SK-N-SH treated with all-trans-retinoic acid at 6 μM for 48 hours (cell line): ENCODE data around the gene MYO18A.

Experiments
- ARNTL ChIP-seq: fragments of 450-650 bp; formaldehyde crosslinking; IDR thresholded peaks from 2 replicates; pipeline ENCODE4 v1.5.0; 2020; ENCODE audit warnings: low read depth, mild to moderate bottlenecking, moderate library complexity, borderline replicate concordance
- BACH2 ChIP-seq: fragments of 250-450 bp; sonication (Bioruptor Pico); IDR thresholded peaks from 2 replicates; pipeline ENCODE4 v1.9.0; 2021; ENCODE audit warnings: mild to moderate bottlenecking, borderline replicate concordance
- ESRRG ChIP-seq: fragments of 250-450 bp; sonication (Bioruptor Pico); IDR thresholded peaks from 2 replicates; pipeline ENCODE4 v1.6.1; 2021; ENCODE audit warnings: mild to moderate bottlenecking
- GLIS3 ChIP-seq: fragments of 250-450 bp; sonication (Bioruptor Pico); IDR thresholded peaks from 2 replicates; pipeline ENCODE4 v1.5.0; 2020; ENCODE audit warnings: mild to moderate bottlenecking, moderate library complexity
- PPARA ChIP-seq: fragments of 250-450 bp; sonication (Bioruptor Pico); IDR thresholded peaks from 2 replicates; pipeline ENCODE4 v1.5.0; 2020; ENCODE audit warnings: mild to moderate bottlenecking, borderline replicate concordance
- TCF4 ChIP-seq: fragments of 250-450 bp; sonication (Bioruptor Pico); IDR thresholded peaks from 2 replicates; pipeline ENCODE4 v1.8.0; 2021; ENCODE audit warnings: mild to moderate bottlenecking, moderate library complexity, borderline replicate concordance
- TOX ChIP-seq: fragments of 250-450 bp; sonication (Bioruptor Pico); IDR thresholded peaks from 2 replicates; pipeline ENCODE4 v1.8.0; 2021; ENCODE audit warnings: mild to moderate bottlenecking, moderate library complexity, borderline replicate concordance
- ZFP3 ChIP-seq: fragments of 250-450 bp; sonication (Bioruptor Pico); IDR thresholded peaks from 2 replicates; pipeline ENCODE4 v1.5.0; 2020; ENCODE audit warnings: mild to moderate bottlenecking, moderate library complexity
- ZFP30 ChIP-seq: fragments of 450-650 bp; formaldehyde crosslinking; IDR thresholded peaks from 2 replicates; pipeline ENCODE4 v1.5.0; 2022; ENCODE audit warnings: mild to moderate bottlenecking, moderate library complexity
- ZNF565 ChIP-seq: fragments of 450-650 bp; formaldehyde crosslinking; conservative IDR thresholded peaks from 2 replicates; pipeline ENCODE4 v1.5.0; 2020; ENCODE audit warnings: low read depth, mild to moderate bottlenecking, moderate library complexity
- ZNF8 ChIP-seq: fragments of 450-650 bp; formaldehyde crosslinking; IDR thresholded peaks from 2 replicates; pipeline ENCODE4 v1.5.0; 2020; ENCODE audit warnings: mild to moderate bottlenecking, moderate library complexity
- TF ChIP-seq, protein P1 (sequence below): fragments of 250-450 bp; sonication (Bioruptor Pico); IDR thresholded peaks from 2 replicates; pipeline ENCODE4 v1.5.0; 2020; ENCODE audit warnings: mild to moderate bottlenecking, moderate library complexity
- TF ChIP-seq, protein P2 (sequence below): fragments of 250-450 bp; sonication (Bioruptor Pico); IDR thresholded peaks from 2 replicates; pipeline ENCODE4 v1.8.0; 2020; ENCODE audit warnings: mild to moderate bottlenecking, moderate library complexity, borderline replicate concordance

DNA sequence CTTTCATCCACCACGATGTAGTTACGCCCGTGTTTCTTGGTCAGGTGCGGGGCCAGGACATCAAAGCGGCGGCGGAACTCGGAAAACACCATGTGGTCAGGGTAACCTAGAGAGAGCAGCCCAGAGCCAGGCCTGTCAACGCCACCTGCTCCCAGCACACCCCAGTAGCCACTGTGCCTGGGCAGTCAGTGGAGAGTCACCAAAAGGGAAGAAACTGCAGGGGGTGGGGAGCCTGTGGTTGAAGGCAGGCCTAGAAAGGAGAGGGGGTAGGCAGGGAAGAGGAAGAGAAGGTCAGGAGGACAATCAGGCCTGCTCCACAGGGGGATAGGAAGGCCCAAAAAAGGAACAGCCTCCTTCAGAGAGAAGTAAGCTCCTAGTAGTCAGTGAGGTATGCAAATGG lies 73.1 kb downstream of the MYO18A start:
- TF ChIP-seq ARNTL (CRISPR knock-in tag): no peak
- TF ChIP-seq ZFP3 (CRISPR knock-in tag): no peak
- no peak for TF ChIP-seq GLIS3 (CRISPR knock-in tag)
- no peak for TF ChIP-seq BACH2 (CRISPR knock-in tag)
- TF ChIP-seq TOX (CRISPR knock-in tag): no peak
- TF ChIP-seq ZNF8 (CRISPR knock-in tag): no peak
- TF ChIP-seq, protein P1, sequence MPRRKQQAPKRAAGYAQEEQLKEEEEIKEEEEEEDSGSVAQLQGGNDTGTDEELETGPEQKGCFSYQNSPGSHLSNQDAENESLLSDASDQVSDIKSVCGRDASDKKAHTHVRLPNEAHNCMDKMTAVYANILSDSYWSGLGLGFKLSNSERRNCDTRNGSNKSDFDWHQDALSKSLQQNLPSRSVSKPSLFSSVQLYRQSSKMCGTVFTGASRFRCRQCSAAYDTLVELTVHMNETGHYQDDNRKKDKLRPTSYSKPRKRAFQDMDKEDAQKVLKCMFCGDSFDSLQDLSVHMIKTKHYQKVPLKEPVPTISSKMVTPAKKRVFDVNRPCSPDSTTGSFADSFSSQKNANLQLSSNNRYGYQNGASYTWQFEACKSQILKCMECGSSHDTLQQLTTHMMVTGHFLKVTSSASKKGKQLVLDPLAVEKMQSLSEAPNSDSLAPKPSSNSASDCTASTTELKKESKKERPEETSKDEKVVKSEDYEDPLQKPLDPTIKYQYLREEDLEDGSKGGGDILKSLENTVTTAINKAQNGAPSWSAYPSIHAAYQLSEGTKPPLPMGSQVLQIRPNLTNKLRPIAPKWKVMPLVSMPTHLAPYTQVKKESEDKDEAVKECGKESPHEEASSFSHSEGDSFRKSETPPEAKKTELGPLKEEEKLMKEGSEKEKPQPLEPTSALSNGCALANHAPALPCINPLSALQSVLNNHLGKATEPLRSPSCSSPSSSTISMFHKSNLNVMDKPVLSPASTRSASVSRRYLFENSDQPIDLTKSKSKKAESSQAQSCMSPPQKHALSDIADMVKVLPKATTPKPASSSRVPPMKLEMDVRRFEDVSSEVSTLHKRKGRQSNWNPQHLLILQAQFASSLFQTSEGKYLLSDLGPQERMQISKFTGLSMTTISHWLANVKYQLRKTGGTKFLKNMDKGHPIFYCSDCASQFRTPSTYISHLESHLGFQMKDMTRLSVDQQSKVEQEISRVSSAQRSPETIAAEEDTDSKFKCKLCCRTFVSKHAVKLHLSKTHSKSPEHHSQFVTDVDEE (CRISPR knock-in tag): no peak
- no peak for TF ChIP-seq TCF4 (CRISPR knock-in tag)
- TF ChIP-seq ZFP30 (CRISPR knock-in tag): no peak
- no peak for TF ChIP-seq ESRRG (CRISPR knock-in tag)
- no peak for TF ChIP-seq ZNF565 (CRISPR knock-in tag)
- TF ChIP-seq, protein P2, sequence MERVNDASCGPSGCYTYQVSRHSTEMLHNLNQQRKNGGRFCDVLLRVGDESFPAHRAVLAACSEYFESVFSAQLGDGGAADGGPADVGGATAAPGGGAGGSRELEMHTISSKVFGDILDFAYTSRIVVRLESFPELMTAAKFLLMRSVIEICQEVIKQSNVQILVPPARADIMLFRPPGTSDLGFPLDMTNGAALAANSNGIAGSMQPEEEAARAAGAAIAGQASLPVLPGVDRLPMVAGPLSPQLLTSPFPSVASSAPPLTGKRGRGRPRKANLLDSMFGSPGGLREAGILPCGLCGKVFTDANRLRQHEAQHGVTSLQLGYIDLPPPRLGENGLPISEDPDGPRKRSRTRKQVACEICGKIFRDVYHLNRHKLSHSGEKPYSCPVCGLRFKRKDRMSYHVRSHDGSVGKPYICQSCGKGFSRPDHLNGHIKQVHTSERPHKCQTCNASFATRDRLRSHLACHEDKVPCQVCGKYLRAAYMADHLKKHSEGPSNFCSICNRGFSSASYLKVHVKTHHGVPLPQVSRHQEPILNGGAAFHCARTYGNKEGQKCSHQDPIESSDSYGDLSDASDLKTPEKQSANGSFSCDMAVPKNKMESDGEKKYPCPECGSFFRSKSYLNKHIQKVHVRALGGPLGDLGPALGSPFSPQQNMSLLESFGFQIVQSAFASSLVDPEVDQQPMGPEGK (CRISPR knock-in tag): no peak
- TF ChIP-seq PPARA (CRISPR knock-in tag): no peak
